ENCODE results near the gene DDX10. TPM values are rescaled to one million over a fixed set of nuclear protein-coding genes. Genes with fewer than 3 reads are reported as not detected.

Gene DDX10
- total RNA-seq, 2 experiments from 2014 or later: 20.5 to 23.2 TPM

- Mint-ChIP-seq H3K4me1 (peaks cover 10% of the 10 kb centered on the region), H3K9me3 (no peaks in the 10 kb centered on the region), H3K4me3 (no peak overlapping the region), H3K36me3 (ENCODE audit: low read depth) (peaks cover 15% of the 10 kb centered on the region), H3K27ac (no peak overlapping the region), H3K27me3 (no peaks in the 10 kb centered on the region)
- DNase-seq: no peak
- POLR2A ChIA-PET: no interaction called here
- CTCF ChIA-PET: no interaction called here
Observed at GRCh38 chr11:108838102-108838791, 173.4 kb downstream of the DDX10 start.

GRCh38 chr11:108838792-108839105 is 173.9 kb downstream of the DDX10 start:
- ChIA-PET CTCF (no interaction called here), POLR2A (no interaction called here)
- Mint-ChIP-seq H3K27ac (no peak overlapping the region), H3K9me3 (no peaks in the 10 kb centered on the region), H3K4me1 (peaks cover 10% of the 10 kb centered on the region), H3K36me3 (ENCODE audit: low read depth) (peaks cover 15% of the 10 kb centered on the region), H3K4me3 (no peak overlapping the region), H3K27me3 (no peaks in the 10 kb centered on the region)
- no peak for DNase-seq

GRCh38 chr11:108846009-108846408 is 181.1 kb downstream of the DDX10 start:
- no peak for DNase-seq
- Mint-ChIP-seq H3K27ac (no peak overlapping the region), H3K4me1 (peaks cover 3% of the 10 kb centered on the region), H3K27me3 (no peaks in the 10 kb centered on the region), H3K36me3 (ENCODE audit: low read depth) (peaks cover 3% of the 10 kb centered on the region), H3K9me3 (no peaks in the 10 kb centered on the region), H3K4me3 (no peak overlapping the region)
- ChIA-PET POLR2A (no interaction called here), CTCF (interaction anchor here (1.3 kb wide), 1 partner anchor 148 kb away, joined by 3 read pairs; no protein-coding TSS in a partner anchor)

- H3K27ac Mint-ChIP-seq: no peak overlapping the region
- no peaks in the 10 kb centered on the region for H3K27me3 Mint-ChIP-seq
- ChIA-PET CTCF (interaction anchor here (1.3 kb wide), 1 partner anchor 150 kb away, joined by 3 read pairs; no protein-coding TSS in a partner anchor), POLR2A (no interaction called here)
- H3K4me3 Mint-ChIP-seq: no peak overlapping the region
- no peaks in the 10 kb centered on the region for H3K9me3 Mint-ChIP-seq
- H3K4me1 Mint-ChIP-seq: no peaks in the 10 kb centered on the region
- no peak for DNase-seq
- no peaks in the 10 kb centered on the region for H3K36me3 Mint-ChIP-seq (ENCODE audit: low read depth)
Observed at GRCh38 chr11:108847298-108847990, 182.6 kb downstream of the DDX10 start.

- no peaks in the 10 kb centered on the region for H3K9me3 Mint-ChIP-seq
- peaks cover 22% of the 10 kb centered on the region for H3K4me1 Mint-ChIP-seq
- POLR2A ChIA-PET: no interaction called here
- no peak for DNase-seq
- CTCF ChIA-PET: no interaction called here
- no peak overlapping the region for H3K27ac Mint-ChIP-seq
- H3K36me3 Mint-ChIP-seq (ENCODE audit: low read depth): no peaks in the 10 kb centered on the region
- no peak overlapping the region for H3K4me3 Mint-ChIP-seq
- no peaks in the 10 kb centered on the region for H3K27me3 Mint-ChIP-seq
Observed at GRCh38 chr11:108851781-108852180, 186.9 kb downstream of the DDX10 start.

GRCh38 chr11:108852701-108853100 is 187.8 kb downstream of the DDX10 start:
- no peak for DNase-seq
- Mint-ChIP-seq H3K9me3 (no peaks in the 10 kb centered on the region), H3K27me3 (no peaks in the 10 kb centered on the region), H3K36me3 (ENCODE audit: low read depth) (no peaks in the 10 kb centered on the region), H3K4me1 (peaks cover 22% of the 10 kb centered on the region), H3K4me3 (no peak overlapping the region), H3K27ac (no peak overlapping the region)
- ChIA-PET POLR2A (no interaction called here), CTCF (no interaction called here)

GRCh38 chr11:108853151-108853550 is 188.3 kb downstream of the DDX10 start:
- Mint-ChIP-seq H3K27ac (no peak overlapping the region), H3K9me3 (no peaks in the 10 kb centered on the region), H3K27me3 (no peaks in the 10 kb centered on the region), H3K4me1 (peaks cover 22% of the 10 kb centered on the region), H3K36me3 (ENCODE audit: low read depth) (no peaks in the 10 kb centered on the region), H3K4me3 (no peak overlapping the region)
- DNase-seq: no peak
- ChIA-PET POLR2A (no interaction called here), CTCF (interaction anchor here (1.0 kb wide), 1 partner anchor 12 kb away, joined by 3 read pairs; no protein-coding TSS in a partner anchor)

GRCh38 chr11:108853864-108854263 is 189.0 kb downstream of the DDX10 start:
- ChIA-PET CTCF (interaction anchor here (1.0 to 1.3 kb wide), 3 partner anchors 9 to 120 kb away, joined by 3 to 5 read pairs (median 3); no protein-coding TSS in a partner anchor), POLR2A (interaction anchor here (0.9 to 1.0 kb wide), 2 partner anchors 13 to 356 kb away, joined by 3 read pairs; partner anchors contain the start of gene POGLUT3)
- H3K27ac Mint-ChIP-seq: peak overlapping the region; percentile 82
- H3K4me3 Mint-ChIP-seq: peak overlapping the region; percentile 71
- no peaks in the 10 kb centered on the region for H3K27me3 Mint-ChIP-seq
- H3K36me3 Mint-ChIP-seq (ENCODE audit: low read depth): no peaks in the 10 kb centered on the region
- DNase-seq: peak; percentile 17
- peaks cover 22% of the 10 kb centered on the region for H3K4me1 Mint-ChIP-seq
- H3K9me3 Mint-ChIP-seq: no peaks in the 10 kb centered on the region

GRCh38 chr11:108854346-108854745 is 189.5 kb downstream of the DDX10 start:
- Mint-ChIP-seq H3K4me1 (peaks cover 22% of the 10 kb centered on the region), H3K36me3 (ENCODE audit: low read depth) (no peaks in the 10 kb centered on the region), H3K4me3 (peak overlapping the region; percentile 71), H3K9me3 (no peaks in the 10 kb centered on the region), H3K27ac (peak overlapping the region; percentile 82), H3K27me3 (no peaks in the 10 kb centered on the region)
- ChIA-PET POLR2A (interaction anchor here (0.9 to 1.0 kb wide), 2 partner anchors 13 to 356 kb away, joined by 3 read pairs; partner anchors contain the start of gene POGLUT3), CTCF (interaction anchor here (0.7 to 1.3 kb wide), 3 partner anchors 9 to 856 kb away, joined by 3 to 5 read pairs (median 5); no protein-coding TSS in a partner anchor)
- no peak for DNase-seq

GRCh38 chr11:108857382-108857781 is 192.5 kb downstream of the DDX10 start:
- Mint-ChIP-seq H3K27me3 (no peaks in the 10 kb centered on the region), H3K9me3 (no peaks in the 10 kb centered on the region), H3K4me3 (no peak overlapping the region), H3K27ac (no peak overlapping the region), H3K4me1 (peaks cover 22% of the 10 kb centered on the region), H3K36me3 (ENCODE audit: low read depth) (no peaks in the 10 kb centered on the region)
- ChIA-PET CTCF (interaction anchor here (0.6 kb wide), 1 partner anchor 1399 kb away, joined by 8 read pairs; no protein-coding TSS in a partner anchor), POLR2A (no interaction called here)
- no peak for DNase-seq

- peaks cover 16% of the 10 kb centered on the region for H3K4me1 Mint-ChIP-seq
- H3K9me3 Mint-ChIP-seq: no peaks in the 10 kb centered on the region
- no peaks in the 10 kb centered on the region for H3K36me3 Mint-ChIP-seq (ENCODE audit: low read depth)
Observed at GRCh38 chr11:108858622-108859021, 193.8 kb downstream of the DDX10 start.

GRCh38 chr11:108859510-108859909 is 194.6 kb downstream of the DDX10 start:
- Mint-ChIP-seq H3K27ac (no peak overlapping the region), H3K4me1 (peaks cover 7% of the 10 kb centered on the region), H3K27me3 (no peaks in the 10 kb centered on the region), H3K9me3 (no peaks in the 10 kb centered on the region), H3K36me3 (ENCODE audit: low read depth) (no peaks in the 10 kb centered on the region), H3K4me3 (no peak overlapping the region)
- no peak for DNase-seq
- POLR2A ChIA-PET: no interaction called here
- CTCF ChIA-PET: no interaction called here

More at GRCh38 chr11:108858622-108859021, 193.8 kb downstream of the DDX10 start:
- no peak overlapping the region for H3K27ac Mint-ChIP-seq
- no peak overlapping the region for H3K4me3 Mint-ChIP-seq
- no peaks in the 10 kb centered on the region for H3K27me3 Mint-ChIP-seq
- CTCF ChIA-PET: interaction anchor here (0.6 kb wide), 1 partner anchor 157 kb away, joined by 4 read pairs; no protein-coding TSS in a partner anchor
- no peak for DNase-seq
- POLR2A ChIA-PET: no interaction called here

- no peaks in the 10 kb centered on the region for H3K36me3 Mint-ChIP-seq (ENCODE audit: low read depth)
- no peak for DNase-seq
- no peaks in the 10 kb centered on the region for H3K4me1 Mint-ChIP-seq
- ChIA-PET POLR2A (no interaction called here), CTCF (interaction anchor here (1.2 kb wide), 1 partner anchor 9 kb away, joined by 3 read pairs; no protein-coding TSS in a partner anchor)
- H3K27ac Mint-ChIP-seq: no peak overlapping the region
- H3K27me3 Mint-ChIP-seq: no peaks in the 10 kb centered on the region
- no peaks in the 10 kb centered on the region for H3K9me3 Mint-ChIP-seq
- no peak overlapping the region for H3K4me3 Mint-ChIP-seq
Observed at GRCh38 chr11:108863528-108863927, 198.7 kb downstream of the DDX10 start.

Data from activated CD4-positive, alpha-beta memory T cell treated with anti-CD3 and anti-CD28 coated beads, Interleukin-2, amount 10 ng/mL, durations not matched to agents 7 days and 5 days (primary cell).